ENCODE data around the gene SLC6A20.

SLC6A20 gene

DNA sequence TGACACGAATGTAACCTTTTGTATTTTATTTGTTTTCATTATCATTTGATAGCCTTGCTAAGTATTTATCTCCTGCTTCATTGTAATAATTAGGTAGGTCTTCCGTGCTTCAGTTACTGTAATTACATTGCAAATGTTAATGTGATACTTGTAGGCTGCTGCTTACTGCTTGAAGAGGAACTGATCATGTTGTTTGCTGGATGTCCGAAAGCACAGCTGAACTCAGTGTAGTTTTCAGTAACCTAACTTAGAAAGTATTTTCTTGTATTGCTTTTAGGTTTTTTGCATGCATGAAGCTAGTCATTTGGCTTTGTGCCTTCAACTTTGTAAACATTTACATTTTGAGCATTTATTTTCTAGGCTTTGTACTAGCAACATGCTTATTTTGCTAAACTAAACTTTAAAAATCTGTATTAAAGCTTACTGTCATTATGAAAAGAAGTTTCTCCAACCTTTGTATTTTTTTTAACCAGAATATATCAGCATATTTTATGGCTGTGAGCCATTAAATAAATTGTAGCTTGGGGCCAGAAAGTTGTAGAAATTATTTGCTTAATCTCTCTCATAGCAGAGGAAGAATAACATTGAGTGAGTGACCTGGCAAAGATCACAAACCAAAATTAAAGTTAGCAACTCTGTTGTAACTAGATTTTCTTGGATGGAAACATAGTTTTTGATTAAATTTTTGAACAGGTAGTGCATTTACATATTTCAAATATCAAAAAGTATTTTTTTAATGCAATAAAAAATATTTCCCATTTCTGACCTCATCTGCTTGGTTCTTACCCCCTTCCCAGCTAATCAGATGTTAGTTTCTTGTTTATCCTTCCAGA lies 76.5 kb downstream of the SLC6A20 start:
- DNase-seq (ENCODE audit: low read depth, low spot score), result no peak

DNA sequence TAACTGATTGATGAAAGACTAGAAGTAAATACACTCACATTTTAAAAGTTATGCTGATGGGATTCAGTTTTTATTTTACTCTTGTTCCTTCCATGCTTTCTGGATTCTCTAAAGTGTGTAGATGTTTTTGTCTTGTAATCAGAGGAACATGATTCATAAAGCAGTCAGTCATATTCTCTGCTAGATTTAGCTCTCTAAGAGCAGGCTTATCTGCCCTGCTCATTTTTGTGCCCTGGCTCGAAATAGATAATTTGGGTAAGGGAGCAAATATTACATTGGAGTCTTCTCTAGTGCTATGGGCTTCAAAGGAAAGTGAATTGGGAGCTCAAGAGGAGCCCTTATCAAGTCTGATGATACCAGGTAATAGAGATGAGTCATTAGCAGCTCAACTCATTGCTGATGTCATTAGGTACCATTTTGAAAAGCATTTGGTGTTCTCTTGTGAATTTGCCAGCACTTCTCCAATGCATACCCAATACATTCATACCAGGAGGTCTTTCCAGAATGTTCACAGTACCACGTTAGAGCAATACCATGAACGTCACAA lies 79.5 kb downstream of the SLC6A20 start:
- no peak for DNase-seq (ENCODE audit: low read depth, low spot score)

GRCh38 chr3:45715945-45716344 lies 80.4 kb downstream of the SLC6A20 start:
- no peak for DNase-seq (ENCODE audit: low read depth, low spot score)

DNA sequence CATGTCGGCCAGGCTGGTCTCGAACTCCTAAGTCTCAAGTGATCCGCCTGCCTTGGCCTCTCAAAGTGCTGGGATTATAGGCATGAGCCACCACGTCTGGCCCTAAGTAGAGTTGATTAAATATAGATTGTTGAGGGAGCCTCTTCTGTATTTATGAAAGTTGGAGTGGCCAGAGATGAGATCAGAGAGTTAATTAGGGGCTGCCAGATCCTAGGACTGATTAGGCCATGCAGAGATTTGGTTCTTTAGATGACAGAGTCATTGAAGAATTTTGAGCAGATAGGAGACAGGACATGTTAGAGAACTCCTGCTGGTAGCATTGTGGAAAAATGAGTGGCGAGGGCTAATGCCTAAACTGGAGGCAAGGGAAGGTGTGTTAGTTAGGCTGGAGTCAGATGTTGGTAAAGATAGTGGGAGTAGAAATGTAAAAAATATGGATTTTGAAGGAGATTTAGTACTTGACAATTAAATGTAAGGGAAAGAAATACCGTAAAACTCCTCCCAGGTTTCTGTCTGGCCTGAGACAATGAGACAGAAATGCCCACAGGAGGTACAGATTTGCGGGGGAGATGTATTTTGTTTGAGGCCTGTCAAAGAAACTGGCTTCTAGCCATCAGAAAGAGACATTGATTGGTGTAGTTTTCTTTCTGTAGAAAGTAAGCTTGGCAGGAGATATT lies 83.8 kb downstream of the SLC6A20 start:
- DNase-seq (ENCODE audit: low read depth, low spot score), result no peak

DNA sequence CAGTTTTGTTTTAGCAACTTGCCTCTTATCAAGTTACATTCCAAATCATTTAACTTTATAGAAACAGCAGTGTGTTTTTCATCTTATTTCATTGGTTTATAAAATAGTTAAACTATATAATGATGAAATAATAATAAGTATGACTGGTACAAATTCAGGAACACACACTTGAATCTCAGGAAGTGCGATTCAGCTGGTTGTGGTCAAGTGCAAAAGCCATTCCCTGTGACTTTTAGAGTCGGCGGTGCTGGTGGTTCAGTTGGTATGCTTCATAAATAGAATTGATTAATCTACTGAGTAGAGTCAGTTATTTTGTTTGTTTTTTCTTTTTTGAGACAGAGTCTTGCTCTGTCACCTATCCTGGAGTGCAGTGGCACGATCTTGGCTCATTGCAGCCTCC lies 84.4 kb downstream of the SLC6A20 start:
- DNase-seq (ENCODE audit: low read depth, low spot score), result no peak

GRCh38 chr3:45705839-45706808 lies 90.2 kb downstream of the SLC6A20 start:
- no peak for DNase-seq (ENCODE audit: low read depth, low spot score)
